ENCODE results near the gene AOX1. TPM values are rescaled to one million over a fixed set of nuclear protein-coding genes. Genes with fewer than 3 reads are reported as not detected.

Gene AOX1
- total RNA-seq, 1 experiment from 2014 or later = 3.5 TPM

GRCh38 chr2:200586644-200586975 lies 796 bp downstream of the AOX1 start:
- peak overlapping the region in 1 of 3 experiments; percentile 85; a peak in 1 of 7 replicates for H3K27ac Mint-ChIP-seq
- H2AK5ac ChIP-seq (ENCODE audit: insufficient read length, low read length) = no peak overlapping the region
- H3K56ac ChIP-seq (ENCODE audit: insufficient read length, low read depth, low read length) = no peak overlapping the region
- H3K23ac ChIP-seq (ENCODE audit: insufficient read length, low read depth, low read length) = no peak overlapping the region
- H2BK120ac ChIP-seq (ENCODE audit: low read depth, low read length, poor library complexity, severe bottlenecking) = no peak overlapping the region
- H3K9ac ChIP-seq (ENCODE audit: extremely low read depth, insufficient read length, low read length) = peak overlapping the region; percentile 21
- H2BK5ac ChIP-seq (ENCODE audit: insufficient read length, low read length) = no peak overlapping the region
- no peak for DNase-seq
- H2BK20ac ChIP-seq (ENCODE audit: low read depth, low read length, poor library complexity, severe bottlenecking) = no peak overlapping the region
- H2BK15ac ChIP-seq (ENCODE audit: low read depth, low read length) = no peak overlapping the region
- no peak overlapping the region for H4K5ac ChIP-seq (ENCODE audit: insufficient read length, low read depth, low read length)
- H3K4ac ChIP-seq (ENCODE audit: low read depth, low read length) = no peak overlapping the region
- H4K8ac ChIP-seq (replicated peaks; ENCODE audit: insufficient read length, low read depth, low read length) = no peak overlapping the region
- peak overlapping the region; percentile 72 to 90 for H3K4me3 Mint-ChIP-seq
- no peaks in the 10 kb centered on the region for H3K9me3 ChIP-seq (ENCODE audit: control insufficient read depth, low read depth, low read length)
- H2AFZ ChIP-seq (ENCODE audit: low read length) = no peak overlapping the region
- H3K18ac ChIP-seq (ENCODE audit: insufficient read length, low read depth, low read length) = no peak overlapping the region
- no peak overlapping the region for H2BK12ac ChIP-seq (ENCODE audit: insufficient read length, low read depth, low read length)
- no peak overlapping the region for H3K27ac ChIP-seq (ENCODE audit: insufficient read length, low read depth, low read length)
- no CpG with 5 or more reads among the region's 9 CpGs for WGBS (ENCODE audit: extremely low coverage, insufficient read length, low lambda C conversion rate)
- H3K23me2 ChIP-seq (ENCODE audit: insufficient read length, low read depth, low read length, poor library complexity, severe bottlenecking) = peaks cover 11% of the 10 kb centered on the region
- no peak overlapping the region for H3K14ac ChIP-seq (ENCODE audit: insufficient read depth, low read length)
- no peaks in the 10 kb centered on the region for H4K20me1 ChIP-seq (ENCODE audit: control insufficient read depth, insufficient read depth, insufficient read length)
- H3K79me2 ChIP-seq (ENCODE audit: insufficient read depth, low read length) = no peaks in the 10 kb centered on the region
- H3K36me3 Mint-ChIP-seq (ENCODE audit: insufficient read depth in 1 of 3, low read depth in 3 of 3) = no peaks in the 10 kb centered on the region
- H3T11ph ChIP-seq (ENCODE audit: low read length) = no peak overlapping the region
- no peaks in the 10 kb centered on the region for H3K9me3 Mint-ChIP-seq
- H3K79me1 ChIP-seq (ENCODE audit: insufficient read depth, low read depth, low read length, poor library complexity, severe bottlenecking) = no peaks in the 10 kb centered on the region
- H3K4me1 ChIP-seq (ENCODE audit: insufficient read depth, low read length) = no peaks in the 10 kb centered on the region
- no peak overlapping the region for H4K91ac ChIP-seq (ENCODE audit: insufficient read length, low read depth, low read length)
- H3K27me3 Mint-ChIP-seq (ENCODE audit: low read depth) = peaks cover 27% of the 10 kb centered on the region
- H3K4me2 ChIP-seq (ENCODE audit: insufficient read depth, insufficient read length, low read length) = peak overlapping the region; percentile 62
- H3K27me3 ChIP-seq (ENCODE audit: insufficient read depth, low read length) = no peaks in the 10 kb centered on the region; the same call in 1 of the 2 replicates
- peaks cover 3 to 12% of the 10 kb centered on the region in 2 experiments for H3K4me1 Mint-ChIP-seq
- TF ChIP-seq CTCF (conservative IDR thresholded peaks at IDR 0.05) = no peak

Measured in H9 (cell line).